Measurements from ENCODE around the gene EYA2. TPM values are rescaled to one million over a fixed set of nuclear protein-coding genes. Genes with fewer than 3 reads are reported as not detected.

Gene EYA2
- total and polyA plus RNA-seq, 4 donors, result 1.6 to 4.4 (median 2.1) TPM

DNA sequence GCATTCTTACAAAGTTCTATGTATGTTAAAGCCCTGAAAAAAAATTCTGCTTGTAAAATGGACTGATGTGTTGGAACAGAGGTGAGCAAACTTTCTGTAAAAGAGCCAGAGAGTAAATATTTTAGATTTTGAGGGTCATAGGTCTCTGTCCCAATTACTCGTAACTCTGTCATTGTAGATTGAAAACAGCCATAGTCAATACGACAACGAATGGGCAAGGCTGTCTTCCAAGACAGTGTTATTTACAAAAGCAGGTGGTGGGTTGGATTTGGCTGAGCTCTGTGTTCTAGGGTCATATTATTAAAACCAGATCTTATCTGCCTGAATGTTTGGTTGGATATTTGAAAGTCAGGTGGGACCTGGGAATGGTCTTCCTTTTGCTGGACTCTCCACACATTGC, 135.2 kb downstream of the EYA2 start:
- TF ChIP-seq, protein P1, sequence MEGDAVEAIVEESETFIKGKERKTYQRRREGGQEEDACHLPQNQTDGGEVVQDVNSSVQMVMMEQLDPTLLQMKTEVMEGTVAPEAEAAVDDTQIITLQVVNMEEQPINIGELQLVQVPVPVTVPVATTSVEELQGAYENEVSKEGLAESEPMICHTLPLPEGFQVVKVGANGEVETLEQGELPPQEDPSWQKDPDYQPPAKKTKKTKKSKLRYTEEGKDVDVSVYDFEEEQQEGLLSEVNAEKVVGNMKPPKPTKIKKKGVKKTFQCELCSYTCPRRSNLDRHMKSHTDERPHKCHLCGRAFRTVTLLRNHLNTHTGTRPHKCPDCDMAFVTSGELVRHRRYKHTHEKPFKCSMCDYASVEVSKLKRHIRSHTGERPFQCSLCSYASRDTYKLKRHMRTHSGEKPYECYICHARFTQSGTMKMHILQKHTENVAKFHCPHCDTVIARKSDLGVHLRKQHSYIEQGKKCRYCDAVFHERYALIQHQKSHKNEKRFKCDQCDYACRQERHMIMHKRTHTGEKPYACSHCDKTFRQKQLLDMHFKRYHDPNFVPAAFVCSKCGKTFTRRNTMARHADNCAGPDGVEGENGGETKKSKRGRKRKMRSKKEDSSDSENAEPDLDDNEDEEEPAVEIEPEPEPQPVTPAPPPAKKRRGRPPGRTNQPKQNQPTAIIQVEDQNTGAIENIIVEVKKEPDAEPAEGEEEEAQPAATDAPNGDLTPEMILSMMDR (IDR thresholded peaks at IDR 0.05; ENCODE audit: control extremely low read depth, extremely low read depth), result no peak
- DNase-seq (no peak), ATAC-seq (ENCODE audit: insufficient read depth, low FRiP score) (no peak)
- peaks cover 0 to 12% (median 3%) of the 10 kb centered on the region in 4 donors for H3K9me3 ChIP-seq (ENCODE audit: control insufficient read depth in 4 of 4, insufficient read depth in 3 of 4, low read length in 3 of 4)
- no peak overlapping the region for H3K4me3 ChIP-seq
- peaks cover 0 to 3% (median 0%) of the 10 kb centered on the region in 3 donors for H3K27me3 ChIP-seq (ENCODE audit: control insufficient read depth in 3 of 3, insufficient read depth in 3 of 3, low read length in 2 of 3)
- no peaks in the 10 kb centered on the region for H3K36me3 ChIP-seq (ENCODE audit: control insufficient read depth in 4 of 4, insufficient read depth in 4 of 4, low read length in 4 of 4)
- no peak overlapping the region for H3K9ac ChIP-seq (ENCODE audit: insufficient read depth in 1 of 2, low read length in 2 of 2)
- WGBS, 2 donors, result 72 to 81% methylated on average over 3 of the region's 3 CpGs
- peaks cover 0 to 7% (median 0%) of the 10 kb centered on the region in 5 donors for H3K4me1 ChIP-seq (ENCODE audit: control insufficient read depth in 5 of 5, insufficient read depth in 5 of 5, low read length in 5 of 5)
- no peak overlapping the region for H3K27ac ChIP-seq (ENCODE audit: low read depth in 1 of 2, low read length in 1 of 2)

DNA sequence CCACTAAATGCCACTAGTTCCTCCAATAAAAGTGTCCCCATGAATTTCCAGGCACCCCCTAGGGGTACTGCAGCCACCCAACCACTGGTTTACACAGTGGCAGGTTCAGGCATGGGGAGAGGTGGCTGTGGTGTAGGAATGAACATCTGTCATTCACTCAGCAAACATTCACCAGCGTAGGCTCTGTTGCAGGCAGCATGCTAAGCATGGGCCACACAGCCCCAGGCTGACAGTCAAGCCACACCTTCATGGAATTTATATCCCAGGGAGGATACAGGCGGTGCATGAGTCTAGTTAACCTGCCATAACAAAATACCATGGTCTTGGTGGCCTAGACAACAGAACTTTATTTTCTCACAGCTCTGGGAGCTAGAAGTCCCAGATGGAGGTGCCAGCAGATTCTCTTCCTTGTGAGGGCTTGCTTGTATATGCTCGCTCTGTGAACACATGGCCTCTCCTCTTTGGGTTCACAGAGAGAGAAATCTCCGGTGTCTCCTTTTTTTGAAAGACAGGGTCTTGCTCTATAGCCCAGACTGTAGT, 135.7 kb downstream of the EYA2 start:
- Histone ChIP-seq H3K27ac (ENCODE audit: low read depth in 1 of 2, low read length in 1 of 2) (no peak overlapping the region), H3K4me1 (ENCODE audit: control insufficient read depth in 5 of 5, insufficient read depth in 5 of 5, low read length in 5 of 5) (peaks cover 0 to 7% (median under 1%) of the 10 kb centered on the region in 5 donors), H3K36me3 (ENCODE audit: control insufficient read depth in 4 of 4, insufficient read depth in 4 of 4, low read length in 4 of 4) (no peaks in the 10 kb centered on the region), H3K9me3 (ENCODE audit: control insufficient read depth in 4 of 4, insufficient read depth in 3 of 4, low read length in 3 of 4) (peaks cover 0 to 12% (median 3%) of the 10 kb centered on the region in 4 donors), H3K27me3 (ENCODE audit: control insufficient read depth in 3 of 3, insufficient read depth in 3 of 3, low read length in 2 of 3) (peaks cover 0 to 3% (median 0%) of the 10 kb centered on the region in 3 donors), H3K9ac (ENCODE audit: insufficient read depth in 1 of 2, low read length in 2 of 2) (no peak overlapping the region), H3K4me3 (no peak overlapping the region)
- ATAC-seq (ENCODE audit: insufficient read depth, low FRiP score), result no peak
- no peak for DNase-seq
- TF ChIP-seq, protein P1 (IDR thresholded peaks at IDR 0.05; ENCODE audit: control extremely low read depth, extremely low read depth), result no peak
- 80 to 88% methylated on average over 4 of the region's 4 CpGs for WGBS, 2 donors

- no peak overlapping the region for H3K27ac ChIP-seq (ENCODE audit: low read depth in 1 of 2, low read length in 1 of 2)
- H3K9ac ChIP-seq (ENCODE audit: insufficient read depth in 1 of 2, low read length in 2 of 2), result no peak overlapping the region
Observed at GRCh38 chr20:47031004-47031403, 136.4 kb downstream of the EYA2 start.

More at GRCh38 chr20:47031004-47031403, 136.4 kb downstream of the EYA2 start:
- TF ChIP-seq, protein P1 (IDR thresholded peaks at IDR 0.05; ENCODE audit: control extremely low read depth, extremely low read depth), result no peak
- Histone ChIP-seq H3K36me3 (ENCODE audit: control insufficient read depth in 4 of 4, insufficient read depth in 4 of 4, low read length in 4 of 4) (no peaks in the 10 kb centered on the region), H3K9me3 (ENCODE audit: control insufficient read depth in 4 of 4, insufficient read depth in 3 of 4, low read length in 3 of 4) (peaks cover 0 to 12% (median 3%) of the 10 kb centered on the region in 4 donors), H3K27me3 (ENCODE audit: control insufficient read depth in 3 of 3, insufficient read depth in 3 of 3, low read length in 2 of 3) (no peaks in the 10 kb centered on the region), H3K4me1 (ENCODE audit: control insufficient read depth in 5 of 5, insufficient read depth in 5 of 5, low read length in 5 of 5) (peaks cover 0 to 11% (median 4%) of the 10 kb centered on the region in 5 donors), H3K4me3 (no peak overlapping the region)
- WGBS, 2 donors, result 45 to 48% methylated on average over 7 of the region's 7 CpGs
- ATAC-seq (ENCODE audit: insufficient read depth, low FRiP score) (no peak), DNase-seq (no peak)
